IPS DF 19.7 (cell line): Measurements from ENCODE around the gene FOCAD.

ENCODE experiments used
- DNase-seq: peaks from one replicate; pipeline ENCODE4 v3.0.0-alpha.2; 2013; ENCODE audit warnings: low read depth, low spot score

The FOCAD gene

DNA sequence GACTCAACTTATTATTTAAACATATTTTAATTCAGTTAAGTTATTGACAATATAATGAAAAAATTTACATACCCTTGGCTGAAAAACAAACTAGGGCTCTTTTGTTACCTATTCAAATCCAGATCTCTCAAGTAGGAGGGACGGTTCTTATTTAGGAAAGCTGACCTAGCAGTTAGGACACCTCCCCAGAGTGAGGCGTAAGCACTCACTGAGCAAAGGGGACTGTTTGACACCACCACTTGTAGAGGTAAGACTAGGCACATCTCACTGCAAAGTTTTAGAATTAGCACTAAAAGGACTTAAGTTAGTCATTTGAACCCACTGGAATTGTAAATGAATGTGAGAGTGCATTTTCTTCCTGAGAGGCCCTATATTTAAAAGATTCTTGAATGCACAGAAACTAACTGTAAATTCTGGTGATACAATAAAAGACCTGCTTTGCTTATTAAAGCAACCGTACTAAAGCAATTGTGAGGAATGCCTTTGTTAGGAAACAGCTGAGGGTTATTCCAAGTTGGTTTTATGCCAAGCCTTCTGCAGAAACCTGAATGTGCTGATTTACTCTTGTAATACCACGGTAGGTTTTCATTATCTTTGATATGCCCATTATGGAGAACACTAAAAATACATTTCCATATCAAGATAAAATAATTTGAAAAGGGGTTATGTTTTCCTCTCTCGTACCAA, 331.2 kb downstream of the FOCAD start:
- DNase-seq, result no peak

DNA sequence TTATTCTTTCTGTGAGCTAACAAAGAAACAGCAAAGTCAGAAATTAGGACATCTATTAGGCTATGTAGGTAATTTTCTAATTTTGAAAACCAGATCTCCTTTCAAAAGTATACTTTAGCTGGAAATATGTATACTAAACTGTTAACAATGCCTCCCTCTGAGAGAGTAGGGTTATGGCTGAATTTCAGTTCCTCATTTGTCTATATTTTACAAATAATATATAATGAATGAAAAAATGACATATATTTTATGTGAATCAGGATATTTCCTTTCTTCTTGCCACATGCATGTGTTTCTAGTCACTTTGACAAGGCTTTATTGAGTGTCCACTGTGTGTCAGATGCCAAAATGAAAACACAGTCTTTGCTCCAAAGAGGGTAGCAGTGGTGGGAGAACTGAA, 331.9 kb downstream of the FOCAD start:
- no peak for DNase-seq

DNA sequence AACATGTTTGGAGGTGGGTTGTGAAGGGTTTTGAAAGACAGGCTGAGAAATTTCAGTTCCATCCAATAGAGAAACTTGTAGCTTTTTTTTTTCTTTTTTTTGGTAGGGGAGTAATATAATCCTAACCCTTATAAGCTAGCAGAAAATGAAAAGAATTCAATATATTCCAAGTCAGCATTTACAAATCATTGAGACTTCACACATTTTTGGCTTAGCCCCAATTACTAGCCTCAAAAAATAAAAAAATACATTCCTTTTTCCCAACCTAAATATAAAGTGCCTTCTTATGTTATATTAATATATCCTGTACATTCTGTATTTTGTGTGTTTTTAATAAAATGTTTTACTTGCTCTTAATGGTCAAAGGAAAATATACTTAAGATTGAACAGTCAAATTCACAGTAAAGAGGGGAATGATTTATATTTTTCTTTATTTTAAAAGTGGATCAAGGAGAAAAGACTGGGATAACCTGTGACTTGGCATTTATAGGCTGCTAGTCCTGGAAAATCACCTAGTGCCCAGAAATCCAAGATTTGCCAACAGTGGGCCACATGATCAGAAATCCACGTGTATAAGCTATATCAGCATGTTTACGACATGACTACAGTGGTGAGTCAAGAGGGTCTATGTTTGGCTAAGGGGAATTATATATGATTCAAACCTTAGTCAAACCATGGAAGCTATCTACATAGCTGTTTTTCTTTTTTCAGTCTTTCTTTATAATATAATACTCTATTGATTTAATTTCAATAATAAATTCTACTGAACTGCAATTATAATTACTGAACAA, 332.8 kb downstream of the FOCAD start:
- no peak for DNase-seq

DNA sequence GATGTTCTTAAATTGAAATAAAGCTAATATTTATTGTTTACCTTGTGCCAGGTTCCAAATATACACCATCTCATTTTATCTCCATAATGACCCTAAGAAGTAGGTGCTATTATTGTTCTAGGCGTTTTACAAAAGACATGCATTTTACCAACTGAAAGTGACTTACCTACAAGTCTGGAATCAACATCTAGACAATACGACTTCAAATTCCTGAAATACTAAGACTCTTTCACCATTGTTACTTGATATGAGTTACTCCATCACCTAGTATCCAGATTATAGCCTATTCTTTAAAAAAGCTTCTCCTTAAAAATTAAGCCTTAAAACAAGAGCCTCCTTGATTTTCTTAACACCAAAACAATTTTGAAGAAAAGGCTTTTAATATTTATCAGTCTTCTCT, 334.1 kb downstream of the FOCAD start:
- no peak for DNase-seq

DNA sequence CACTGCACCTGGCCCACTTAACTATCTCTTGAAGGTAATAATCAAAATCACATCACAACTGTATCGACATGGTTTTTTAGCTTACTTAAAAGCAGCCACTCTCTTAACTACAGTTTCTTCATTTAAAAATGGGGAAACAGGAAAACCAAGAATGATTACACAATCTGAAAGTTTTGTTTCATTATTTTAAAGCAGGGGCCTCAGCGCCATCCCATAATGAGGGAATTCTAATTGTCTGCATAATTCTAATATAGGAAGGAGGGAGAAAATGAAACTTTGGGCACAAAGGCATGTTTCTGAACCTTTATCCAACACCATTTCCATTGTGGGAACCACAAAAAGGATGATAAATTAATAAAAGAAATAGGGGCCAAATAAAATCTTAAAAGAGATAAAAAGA, 339.8 kb downstream of the FOCAD start:
- DNase-seq, result no peak

DNA sequence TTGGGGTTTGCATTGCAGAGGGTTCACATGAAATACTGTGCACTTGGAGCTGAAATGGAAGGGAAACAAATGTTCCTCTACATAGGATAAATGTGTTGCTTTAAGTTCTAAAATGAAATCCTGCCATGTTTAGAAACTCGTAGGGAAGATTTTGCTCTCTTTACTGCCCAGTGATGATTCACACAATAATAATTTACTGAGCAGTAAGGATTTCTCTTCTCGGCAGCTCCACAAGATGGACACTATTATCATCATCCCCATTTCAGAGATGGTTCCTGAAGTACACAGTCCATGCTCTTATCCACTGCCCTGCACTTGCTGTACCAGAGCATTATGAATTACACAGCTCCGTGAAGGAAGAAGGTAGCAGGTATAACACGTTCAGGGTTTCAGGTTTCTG, 343.2 kb downstream of the FOCAD start:
- DNase-seq, result no peak

DNA sequence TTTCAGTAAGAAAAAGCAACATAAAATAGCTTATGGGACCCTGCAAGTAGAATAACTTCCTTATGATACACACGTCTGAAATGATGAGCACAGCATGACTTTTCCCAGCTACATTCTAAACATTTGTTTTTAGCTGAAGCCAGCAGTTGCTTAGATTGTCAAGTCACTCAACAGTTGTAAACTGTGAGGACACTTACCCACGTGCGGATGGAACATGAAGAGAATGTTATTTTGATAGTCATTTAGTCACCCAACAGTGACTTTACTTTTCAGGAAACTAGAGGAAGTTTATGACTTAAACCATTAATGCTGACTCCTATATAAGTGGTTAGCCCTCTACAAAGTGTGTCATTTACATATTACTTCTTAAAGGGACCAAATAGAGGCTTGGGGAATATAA, 344.4 kb downstream of the FOCAD start:
- no peak for DNase-seq

DNA sequence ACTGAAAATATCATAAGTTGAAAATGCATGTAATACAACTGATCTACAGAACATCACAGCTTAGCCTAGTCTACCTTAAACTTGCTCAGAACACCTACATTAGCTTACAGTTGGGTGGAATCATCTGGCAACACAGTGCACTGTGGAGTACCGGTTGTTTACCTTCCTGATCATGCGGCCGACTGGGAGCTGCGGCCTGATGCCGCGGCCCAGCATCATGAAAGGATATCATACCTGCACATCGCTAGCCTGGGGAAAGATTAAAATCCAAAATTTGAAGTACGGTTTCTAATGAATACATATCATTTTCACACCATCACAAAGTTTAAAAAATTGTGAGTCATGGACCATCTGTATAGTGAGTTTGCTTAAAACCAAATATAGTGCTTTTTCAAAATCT, 345.6 kb downstream of the FOCAD start:
- no peak for DNase-seq

DNA sequence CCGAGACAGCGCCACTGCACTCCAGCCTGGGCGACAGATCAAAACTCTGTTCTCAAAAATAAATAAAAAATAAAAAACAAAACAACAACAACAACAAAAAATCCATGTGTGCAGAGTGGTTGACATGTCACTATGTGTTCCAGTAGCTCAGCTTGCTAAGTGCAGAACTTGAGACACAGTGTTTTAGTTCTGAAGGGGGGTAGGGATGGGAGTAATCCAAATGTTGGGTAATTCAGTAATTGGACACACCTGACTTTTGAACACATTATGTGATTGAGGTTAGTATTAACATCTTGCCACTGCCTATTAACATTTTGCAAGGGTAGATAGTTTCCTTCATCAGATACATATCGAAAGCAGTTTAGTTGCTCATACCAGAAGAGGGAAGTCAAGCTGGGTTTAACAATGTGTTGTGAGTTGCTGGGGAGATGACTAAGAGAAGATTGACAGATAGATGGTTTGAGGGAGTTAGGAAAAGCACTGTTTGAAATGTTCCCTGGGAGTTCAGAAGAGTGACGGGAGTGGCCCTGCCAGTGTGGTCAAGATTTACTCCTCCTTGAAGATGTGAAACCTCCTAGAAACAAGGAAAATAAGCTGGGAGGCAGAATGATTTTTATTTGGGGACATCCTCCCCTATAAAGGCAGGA, 346.5 kb downstream of the FOCAD start:
- no peak for DNase-seq

DNA sequence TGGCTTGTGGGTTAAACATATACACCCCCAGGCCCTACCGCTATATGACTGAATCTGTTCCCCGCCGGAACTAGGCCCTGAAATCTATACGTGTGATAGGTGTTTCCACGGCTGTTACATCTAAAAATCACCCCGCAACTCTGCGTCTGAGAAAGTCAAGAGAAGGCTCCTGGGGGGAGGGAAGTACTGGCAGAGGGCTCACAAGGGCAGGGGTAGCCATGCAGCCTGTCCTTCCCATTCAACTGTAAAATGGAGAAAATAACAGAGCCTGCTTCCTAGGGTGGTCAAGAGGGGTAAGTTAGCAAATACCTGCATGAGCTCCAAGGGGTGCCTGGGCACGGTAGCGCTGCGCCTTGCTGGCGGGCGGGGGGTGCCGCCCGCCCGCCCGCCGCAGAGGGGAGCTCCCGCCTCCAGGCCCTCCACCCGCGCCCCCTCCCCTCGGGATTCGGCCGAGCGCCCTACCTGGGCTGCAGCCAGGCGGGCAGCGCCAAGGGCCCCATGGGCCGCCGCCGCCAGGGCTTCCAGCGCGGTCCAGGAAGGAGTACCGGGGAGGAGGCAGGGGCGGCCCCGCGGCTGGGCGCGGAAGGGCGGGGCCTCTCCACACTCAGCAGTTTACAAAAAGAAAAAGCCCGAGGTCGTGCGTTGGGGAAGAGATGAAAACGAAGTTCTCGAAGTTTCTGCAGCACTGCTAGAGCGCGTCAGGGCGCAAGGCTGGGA, 347.2 kb downstream of the FOCAD start, which contains the start of gene HACD4:
TSS of gene HACD4 (minus strand) at position 550 of the 717 bp plus-strand sequence. CDS start at position 500, 50 bp downstream.
- no peak for DNase-seq

DNA sequence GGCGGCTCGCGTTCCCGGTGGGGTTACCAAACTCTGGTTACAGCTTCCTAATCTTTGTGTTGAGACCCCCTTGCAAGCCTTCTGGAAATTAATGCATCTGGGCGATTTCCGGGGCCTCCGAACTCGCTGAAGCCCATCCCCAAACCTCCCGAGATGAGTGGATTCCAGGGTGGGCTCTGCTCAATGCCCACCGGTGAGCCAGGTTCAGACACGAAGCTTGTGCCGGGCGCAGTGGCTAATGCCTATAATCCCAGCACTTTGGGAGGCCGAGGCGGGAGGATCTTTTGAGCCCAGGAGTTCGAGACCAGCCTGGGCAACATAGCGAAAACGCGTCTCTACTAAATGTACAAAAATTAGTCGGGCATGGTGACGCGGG, 347.7 kb downstream of the FOCAD start:
- DNase-seq, result no peak

DNA sequence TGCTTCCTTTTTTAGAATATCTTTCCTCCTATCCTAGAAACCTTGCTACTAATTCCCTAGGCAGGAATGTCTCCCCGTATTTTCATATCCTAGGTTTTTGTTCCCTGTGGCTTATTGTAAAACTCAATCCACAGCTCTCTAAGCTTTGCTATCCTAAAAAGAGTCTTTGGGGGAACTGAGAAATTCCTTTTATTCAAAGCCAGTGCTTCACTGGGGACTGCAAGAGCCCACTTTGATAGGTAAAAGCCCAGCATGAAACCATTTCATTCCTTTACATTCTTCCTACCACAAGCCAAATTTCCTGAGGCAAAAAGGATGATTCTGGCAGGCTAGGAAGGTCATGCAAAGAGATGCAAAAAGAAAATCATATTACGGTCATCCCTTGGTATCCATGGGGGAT, 353.2 kb downstream of the FOCAD start:
- DNase-seq, result no peak

DNA sequence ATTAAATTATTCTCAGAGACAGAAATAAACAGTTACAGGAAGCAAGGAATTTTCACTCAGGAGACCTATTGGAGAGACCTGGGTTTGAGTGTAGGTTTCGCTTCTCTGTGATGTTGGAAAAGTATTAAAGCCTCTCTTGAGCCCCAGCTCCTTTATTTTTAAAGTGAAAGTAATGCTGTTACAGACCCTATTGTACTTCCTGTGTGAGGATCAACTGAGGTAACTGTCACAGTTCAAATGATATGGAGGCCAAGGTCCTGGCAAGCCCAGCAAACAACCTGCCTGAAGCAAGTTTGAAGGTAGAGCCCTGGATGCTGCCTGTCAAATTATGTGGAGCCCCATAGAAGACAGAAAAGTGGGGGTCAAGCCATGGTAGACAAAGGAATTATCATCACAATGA, 355.2 kb downstream of the FOCAD start:
- no peak for DNase-seq

DNA sequence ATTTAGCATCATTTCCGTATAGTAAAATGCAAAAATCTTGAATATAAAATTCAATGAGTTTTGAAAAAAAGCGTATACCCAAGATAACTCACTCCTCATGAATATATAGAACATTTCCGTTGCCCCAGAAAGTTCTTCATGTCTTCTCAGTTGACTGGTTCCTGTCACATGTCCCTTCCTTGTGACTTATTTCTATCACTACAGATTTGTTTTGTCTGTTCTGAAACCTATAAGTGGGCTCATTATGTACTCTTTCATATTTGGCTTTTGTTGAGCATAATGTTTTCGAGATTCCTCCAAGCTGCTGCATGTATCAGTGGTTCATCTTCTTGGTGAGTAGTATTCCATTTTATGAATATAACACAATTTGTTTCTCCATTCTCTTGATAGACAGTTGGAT, 358.4 kb downstream of the FOCAD start:
- no peak for DNase-seq

DNA sequence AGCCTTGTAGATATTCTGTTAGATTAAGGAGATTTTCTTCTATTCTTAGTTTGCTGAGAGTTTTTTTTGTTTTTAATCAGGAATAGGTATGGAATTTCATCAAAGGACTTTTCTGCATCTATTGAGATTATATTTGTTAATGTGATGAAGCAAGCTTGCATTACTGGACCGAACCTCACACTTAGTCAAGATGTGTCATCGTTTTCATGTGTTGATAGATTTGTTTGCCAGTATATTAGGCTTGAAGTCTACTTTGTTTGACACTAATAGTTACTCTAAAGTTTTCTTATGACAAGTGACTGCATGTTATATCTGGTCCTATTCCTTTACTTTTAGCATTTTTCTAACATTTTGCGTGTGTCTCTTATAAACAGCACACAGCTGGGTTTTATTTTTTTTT, 359.8 kb downstream of the FOCAD start:
- DNase-seq, result no peak
